Astrocyte (in vitro differentiated cells and primary cell): ENCODE data around the gene FAT1.

ENCODE experiments used
- CTCF ChIP-seq: IDR thresholded peaks from 2 replicates; pipeline ENCODE4 v1.5.1; 2011; ENCODE audit warnings: low read depth, mild to moderate bottlenecking, inconsistent platforms, low read length, moderate library complexity; ENCODE audit not compliant: insufficient read depth
- EZH2 ChIP-seq: IDR thresholded peaks from 2 replicates; pipeline ENCODE4 v1.6.1; 2012; ENCODE audit warnings: mild to moderate bottlenecking, low read length, inconsistent platforms; ENCODE audit not compliant: insufficient read depth

- TF ChIP-seq CTCF (no peak), EZH2 (no peak)
Observed at GRCh38 chr4:186551849-186552248, 171.8 kb downstream of the FAT1 start.
